Limb (tissue), 2 donors: ENCODE results near the gene SMIM24.
"Not testable (repeated sequence)": the region's sequence is repeated elsewhere in the genome, so short reads cannot be mapped to it uniquely, and the experiment has no call there.

ENCODE experiments used
- DNase-seq, 2 donors: peaks; one replicate each; pipeline ENCODE4 v3.0.0-alpha.2; 2016; ENCODE audit errors: extremely low spot score in 2 of 2

Gene SMIM24

GRCh38 chr19:3515891-3516422 is 35.6 kb upstream of the SMIM24 start:
- DNase-seq = peak in 1 of 2 donors; percentile 25

- no peak for DNase-seq
Measured at GRCh38 chr19:3514930-3515329, 34.6 kb upstream of the SMIM24 start.

- DNase-seq = no peak
Measured at GRCh38 chr19:3513229-3514140, 33.2 kb upstream of the SMIM24 start.

GRCh38 chr19:3512562-3513228 is 32.4 kb upstream of the SMIM24 start:
- no peak for DNase-seq

GRCh38 chr19:3511506-3512251 is 31.4 kb upstream of the SMIM24 start:
- DNase-seq = peak in 1 of 2 donors; percentile 24

GRCh38 chr19:3510727-3511126 is 30.4 kb upstream of the SMIM24 start:
- DNase-seq = peak in 1 of 2 donors; percentile 25

- no peak for DNase-seq
Measured at GRCh38 chr19:3509566-3509989, 29.3 kb upstream of the SMIM24 start.

- peak in 1 of 2 donors; percentile 26 for DNase-seq
Measured at GRCh38 chr19:3508771-3509535, 28.6 kb upstream of the SMIM24 start.

GRCh38 chr19:3508121-3508661 is 27.9 kb upstream of the SMIM24 start:
- not testable (repeated sequence) for DNase-seq

GRCh38 chr19:3507371-3508120 is 27.2 kb upstream of the SMIM24 start:
- DNase-seq = peak in 1 of 2 donors; percentile 62

GRCh38 chr19:3506384-3507340 is 26.3 kb upstream of the SMIM24 start:
- no peak for DNase-seq

- peak; percentile 97 to 99 for DNase-seq
Measured at GRCh38 chr19:3505598-3506383, 25.5 kb upstream of the SMIM24 start, which contains the start of gene FZR1. FZR1 (plus strand) TSS chr19:3506311; CDS start chr19:3522990, 16,679 bp downstream.

- no peak for DNase-seq
Measured at GRCh38 chr19:3504735-3505134, 24.4 kb upstream of the SMIM24 start.

GRCh38 chr19:3503036-3503572 is 22.8 kb upstream of the SMIM24 start:
- no peak for DNase-seq

- DNase-seq = no peak
Measured at GRCh38 chr19:3501780-3502179, 21.5 kb upstream of the SMIM24 start.

GRCh38 chr19:3500429-3501101 is 20.2 kb upstream of the SMIM24 start, which contains the start of gene DOHH:
DOHH (minus strand) TSS chr19:3500674; CDS start chr19:3496814, 3,860 bp downstream.
- peak; percentile 97 for DNase-seq
